Measurements from ENCODE around the gene IRX5. TPM values are rescaled to one million over a fixed set of nuclear protein-coding genes. Genes with fewer than 3 reads are reported as not detected.

The IRX5 gene
- total RNA-seq, 1 donor from 2014 or later = 23.8 TPM

DNA sequence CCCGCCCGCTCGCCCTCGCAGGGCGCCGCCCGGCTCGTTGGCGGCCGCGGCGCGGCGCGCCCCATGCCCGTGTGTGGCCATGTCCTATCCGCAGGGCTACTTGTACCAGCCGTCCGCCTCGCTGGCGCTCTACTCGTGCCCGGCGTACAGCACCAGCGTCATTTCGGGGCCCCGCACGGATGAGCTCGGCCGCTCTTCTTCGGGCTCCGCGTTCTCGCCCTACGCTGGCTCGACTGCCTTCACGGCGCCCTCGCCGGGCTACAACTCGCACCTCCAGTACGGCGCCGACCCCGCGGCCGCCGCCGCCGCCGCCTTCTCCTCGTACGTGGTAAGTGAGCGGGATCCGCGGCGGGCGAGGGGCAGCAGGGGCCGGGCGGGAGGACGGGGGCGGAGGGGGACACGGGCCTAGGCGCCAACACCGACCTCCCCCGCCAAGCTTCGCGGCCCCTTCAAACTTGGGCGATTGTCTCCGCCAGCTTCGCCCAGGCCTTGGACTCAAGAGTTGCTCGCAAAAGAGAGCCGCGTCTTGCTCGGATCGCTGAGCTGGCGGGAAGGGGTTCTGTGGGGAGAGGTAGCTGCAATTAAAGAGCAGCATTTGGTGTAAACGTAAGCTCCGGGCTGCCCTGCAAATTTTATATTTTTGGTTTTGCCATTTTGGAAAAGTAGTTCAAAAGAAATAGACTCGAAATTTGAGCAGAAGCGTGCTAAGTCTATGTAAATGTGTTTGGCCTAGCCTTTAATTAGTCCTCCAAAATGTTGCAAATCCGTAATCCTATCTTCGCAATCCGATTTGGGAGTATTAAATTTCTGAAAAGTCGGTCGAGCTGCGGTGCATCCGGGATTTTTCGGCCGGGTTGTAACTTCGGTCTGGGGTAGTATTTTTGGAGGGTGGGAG lies 702 bp downstream of the IRX5 start:
- H3K36me3 ChIP-seq = no peaks in the 10 kb centered on the region
- no peaks in the 10 kb centered on the region for H3K9me3 ChIP-seq
- DNase-seq = peak; percentile 56
- no peak for ATAC-seq
- intact Hi-C loops (cut with DNase I) = no loop called here
- TF ChIP-seq, protein P1, sequence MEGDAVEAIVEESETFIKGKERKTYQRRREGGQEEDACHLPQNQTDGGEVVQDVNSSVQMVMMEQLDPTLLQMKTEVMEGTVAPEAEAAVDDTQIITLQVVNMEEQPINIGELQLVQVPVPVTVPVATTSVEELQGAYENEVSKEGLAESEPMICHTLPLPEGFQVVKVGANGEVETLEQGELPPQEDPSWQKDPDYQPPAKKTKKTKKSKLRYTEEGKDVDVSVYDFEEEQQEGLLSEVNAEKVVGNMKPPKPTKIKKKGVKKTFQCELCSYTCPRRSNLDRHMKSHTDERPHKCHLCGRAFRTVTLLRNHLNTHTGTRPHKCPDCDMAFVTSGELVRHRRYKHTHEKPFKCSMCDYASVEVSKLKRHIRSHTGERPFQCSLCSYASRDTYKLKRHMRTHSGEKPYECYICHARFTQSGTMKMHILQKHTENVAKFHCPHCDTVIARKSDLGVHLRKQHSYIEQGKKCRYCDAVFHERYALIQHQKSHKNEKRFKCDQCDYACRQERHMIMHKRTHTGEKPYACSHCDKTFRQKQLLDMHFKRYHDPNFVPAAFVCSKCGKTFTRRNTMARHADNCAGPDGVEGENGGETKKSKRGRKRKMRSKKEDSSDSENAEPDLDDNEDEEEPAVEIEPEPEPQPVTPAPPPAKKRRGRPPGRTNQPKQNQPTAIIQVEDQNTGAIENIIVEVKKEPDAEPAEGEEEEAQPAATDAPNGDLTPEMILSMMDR (IDR thresholded peaks at IDR 0.05) = no peak
- H3K27me3 ChIP-seq (ENCODE audit: low read depth) = peaks cover 66% of the 10 kb centered on the region
- peak overlapping the region; percentile 68 for H3K4me3 ChIP-seq
- H3K27ac ChIP-seq = peak overlapping the region; percentile 82
- H3K4me1 ChIP-seq = peaks cover 14% of the 10 kb centered on the region

DNA sequence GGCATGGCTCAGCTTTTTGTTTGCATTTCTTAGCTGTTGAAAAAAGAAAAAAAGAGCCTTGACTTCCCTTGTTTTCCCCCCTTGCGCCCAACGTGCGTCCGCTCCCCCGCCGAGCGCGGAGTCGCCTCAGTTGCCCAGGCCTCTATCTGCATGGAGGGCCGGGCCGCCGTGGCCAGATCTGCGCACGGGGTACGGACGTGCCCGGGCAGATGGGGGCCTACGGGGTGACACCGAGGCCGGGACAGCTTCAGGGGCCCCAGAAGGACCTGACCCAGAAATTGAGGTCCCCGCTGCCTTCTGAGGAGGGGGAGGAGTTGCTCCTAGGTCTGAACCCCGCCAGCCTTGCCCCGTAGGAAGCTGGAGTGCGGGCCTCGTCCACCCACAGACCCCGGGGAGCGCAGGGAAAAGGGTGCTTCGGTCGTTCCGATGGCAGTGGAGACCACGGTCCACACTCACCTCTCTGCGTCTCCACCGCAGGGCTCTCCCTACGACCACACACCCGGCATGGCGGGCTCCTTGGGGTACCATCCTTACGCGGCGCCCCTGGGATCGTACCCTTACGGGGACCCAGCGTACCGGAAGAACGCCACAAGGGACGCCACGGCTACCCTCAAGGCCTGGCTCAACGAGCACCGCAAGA lies 1.5 kb downstream of the IRX5 start:
- Histone ChIP-seq H3K27me3 (ENCODE audit: low read depth) (peaks cover 66% of the 10 kb centered on the region), H3K4me1 (peaks cover 16% of the 10 kb centered on the region), H3K9me3 (no peaks in the 10 kb centered on the region), H3K27ac (peak overlapping the region; percentile 82), H3K4me3 (peak overlapping the region; percentile 68), H3K36me3 (no peaks in the 10 kb centered on the region)
- intact Hi-C loops (cut with DNase I) = no loop called here
- ATAC-seq = no peak
- TF ChIP-seq, protein P1 (IDR thresholded peaks at IDR 0.05) = no peak
- peak; percentile 50 for DNase-seq

DNA sequence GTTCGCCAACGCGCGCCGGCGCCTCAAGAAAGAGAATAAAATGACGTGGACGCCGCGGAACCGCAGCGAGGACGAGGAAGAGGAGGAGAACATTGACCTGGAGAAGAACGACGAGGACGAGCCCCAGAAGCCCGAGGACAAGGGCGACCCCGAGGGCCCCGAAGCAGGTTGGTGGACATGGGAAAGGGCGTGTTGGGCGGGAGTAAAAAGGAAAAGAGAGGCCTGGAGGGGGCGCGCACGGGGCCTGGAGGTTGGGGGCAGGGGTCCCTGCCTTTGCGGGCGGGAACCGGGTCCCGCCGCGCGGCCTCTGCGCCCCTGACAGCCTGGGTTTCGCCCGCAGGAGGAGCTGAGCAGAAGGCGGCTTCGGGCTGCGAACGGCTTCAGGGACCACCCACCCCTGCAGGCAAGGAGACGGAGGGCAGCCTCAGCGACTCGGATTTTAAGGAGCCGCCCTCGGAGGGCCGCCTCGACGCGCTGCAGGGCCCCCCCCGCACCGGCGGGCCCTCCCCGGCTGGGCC lies 2.1 kb downstream of the IRX5 start:
- intact Hi-C loops (cut with DNase I) = no loop called here
- H3K27me3 ChIP-seq (ENCODE audit: low read depth) = peaks cover 66% of the 10 kb centered on the region
- ATAC-seq = no peak
- H3K36me3 ChIP-seq = no peaks in the 10 kb centered on the region
- H3K27ac ChIP-seq = peak overlapping the region; percentile 82
- DNase-seq = peak; percentile 48
- H3K9me3 ChIP-seq = no peaks in the 10 kb centered on the region
- H3K4me3 ChIP-seq = peak overlapping the region; percentile 68
- H3K4me1 ChIP-seq = peaks cover 23% of the 10 kb centered on the region
- TF ChIP-seq, protein P1 (IDR thresholded peaks at IDR 0.05) = no peak

DNA sequence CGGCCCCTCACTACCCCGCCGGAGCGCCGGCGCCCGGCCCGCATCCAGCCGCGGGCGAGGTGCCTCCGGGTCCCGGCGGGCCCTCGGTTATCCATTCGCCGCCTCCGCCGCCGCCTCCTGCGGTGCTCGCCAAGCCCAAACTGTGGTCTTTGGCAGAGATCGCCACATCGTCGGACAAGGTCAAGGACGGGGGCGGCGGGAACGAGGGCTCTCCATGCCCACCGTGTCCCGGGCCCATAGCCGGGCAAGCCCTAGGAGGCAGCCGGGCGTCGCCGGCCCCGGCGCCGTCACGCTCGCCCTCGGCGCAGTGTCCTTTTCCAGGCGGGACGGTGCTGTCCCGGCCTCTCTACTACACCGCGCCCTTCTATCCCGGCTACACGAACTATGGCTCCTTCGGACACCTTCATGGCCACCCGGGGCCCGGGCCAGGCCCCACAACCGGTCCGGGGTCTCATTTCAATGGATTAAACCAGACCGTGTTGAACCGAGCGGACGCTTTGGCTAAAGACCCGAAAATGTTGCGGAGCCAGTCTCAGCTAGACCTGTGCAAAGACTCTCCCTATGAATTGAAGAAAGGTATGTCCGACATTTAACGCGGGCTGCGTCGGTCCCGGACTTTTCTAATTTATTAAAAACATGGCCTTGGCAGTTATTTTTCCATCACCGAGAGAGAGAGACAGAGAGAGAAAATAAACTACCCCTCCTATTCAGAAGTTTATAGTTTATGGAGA lies 2.8 kb downstream of the IRX5 start:
- peaks cover 29% of the 10 kb centered on the region for H3K4me1 ChIP-seq
- peaks cover 73% of the 10 kb centered on the region for H3K27me3 ChIP-seq (ENCODE audit: low read depth)
- DNase-seq (no peak), ATAC-seq (no peak)
- intact Hi-C loops (cut with DNase I) = no loop called here
- H3K4me3 ChIP-seq = peak overlapping the region; percentile 68
- no peaks in the 10 kb centered on the region for H3K36me3 ChIP-seq
- TF ChIP-seq, protein P1 (IDR thresholded peaks at IDR 0.05) = no peak
- no peaks in the 10 kb centered on the region for H3K9me3 ChIP-seq
- peak overlapping the region; percentile 82 for H3K27ac ChIP-seq

All from lower lobe of right lung (tissue), 2 donors.